ENCODE data around the gene PTPRT.

DNA sequence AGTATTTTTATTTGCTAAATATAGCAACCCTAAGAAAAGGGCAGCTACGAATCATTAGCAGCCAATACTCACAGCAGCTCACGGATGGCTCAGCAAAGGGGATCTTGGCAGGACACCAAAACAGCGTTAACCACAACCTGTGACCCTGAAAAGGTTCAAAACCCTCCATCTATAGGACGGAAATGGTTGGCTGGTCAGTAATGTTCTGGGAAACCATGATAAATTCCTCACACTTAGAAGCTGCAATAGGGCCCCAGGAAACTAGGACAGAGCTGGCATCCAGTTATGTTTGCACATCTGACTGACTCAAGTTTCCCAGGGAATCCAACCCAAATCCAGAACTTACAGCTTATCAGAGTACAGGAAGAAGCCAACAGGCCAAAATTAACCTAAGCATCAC, 30.9 kb upstream of the PTPRT start:
- no peak for TF ChIP-seq HOXB13 (CRISPR knock-in tag; IDR thresholded peaks at IDR 0.05; ENCODE audit: low read depth)
- TF ChIP-seq, protein P1, sequence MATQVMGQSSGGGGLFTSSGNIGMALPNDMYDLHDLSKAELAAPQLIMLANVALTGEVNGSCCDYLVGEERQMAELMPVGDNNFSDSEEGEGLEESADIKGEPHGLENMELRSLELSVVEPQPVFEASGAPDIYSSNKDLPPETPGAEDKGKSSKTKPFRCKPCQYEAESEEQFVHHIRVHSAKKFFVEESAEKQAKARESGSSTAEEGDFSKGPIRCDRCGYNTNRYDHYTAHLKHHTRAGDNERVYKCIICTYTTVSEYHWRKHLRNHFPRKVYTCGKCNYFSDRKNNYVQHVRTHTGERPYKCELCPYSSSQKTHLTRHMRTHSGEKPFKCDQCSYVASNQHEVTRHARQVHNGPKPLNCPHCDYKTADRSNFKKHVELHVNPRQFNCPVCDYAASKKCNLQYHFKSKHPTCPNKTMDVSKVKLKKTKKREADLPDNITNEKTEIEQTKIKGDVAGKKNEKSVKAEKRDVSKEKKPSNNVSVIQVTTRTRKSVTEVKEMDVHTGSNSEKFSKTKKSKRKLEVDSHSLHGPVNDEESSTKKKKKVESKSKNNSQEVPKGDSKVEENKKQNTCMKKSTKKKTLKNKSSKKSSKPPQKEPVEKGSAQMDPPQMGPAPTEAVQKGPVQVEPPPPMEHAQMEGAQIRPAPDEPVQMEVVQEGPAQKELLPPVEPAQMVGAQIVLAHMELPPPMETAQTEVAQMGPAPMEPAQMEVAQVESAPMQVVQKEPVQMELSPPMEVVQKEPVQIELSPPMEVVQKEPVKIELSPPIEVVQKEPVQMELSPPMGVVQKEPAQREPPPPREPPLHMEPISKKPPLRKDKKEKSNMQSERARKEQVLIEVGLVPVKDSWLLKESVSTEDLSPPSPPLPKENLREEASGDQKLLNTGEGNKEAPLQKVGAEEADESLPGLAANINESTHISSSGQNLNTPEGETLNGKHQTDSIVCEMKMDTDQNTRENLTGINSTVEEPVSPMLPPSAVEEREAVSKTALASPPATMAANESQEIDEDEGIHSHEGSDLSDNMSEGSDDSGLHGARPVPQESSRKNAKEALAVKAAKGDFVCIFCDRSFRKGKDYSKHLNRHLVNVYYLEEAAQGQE (IDR thresholded peaks at IDR 0.05) = no peak
- no peak for TF ChIP-seq TP53 (CRISPR knock-in tag; IDR thresholded peaks at IDR 0.05)
- TF ChIP-seq EP300 (IDR thresholded peaks at IDR 0.05) = no peak
- no peak for TF ChIP-seq POLR2A (IDR thresholded peaks at IDR 0.05; ENCODE audit: low read length)
- TF ChIP-seq CTCF (IDR thresholded peaks at IDR 0.05) = no peak
- no peak for TF ChIP-seq RAD21 (conservative IDR thresholded peaks at IDR 0.05 in 1 of 2, IDR thresholded peaks at IDR 0.05 in 1 of 2)
- no peak for TF ChIP-seq HDAC2 (IDR thresholded peaks at IDR 0.05)
- no peak for TF ChIP-seq NR3C1 (IDR thresholded peaks at IDR 0.05)
- TF ChIP-seq CHD2 (IDR thresholded peaks at IDR 0.05; ENCODE audit: low read length, partially characterized antibody) = no peak
- TF ChIP-seq EHMT2 (IDR thresholded peaks at IDR 0.05; ENCODE audit: low read depth) = no peak
- TF ChIP-seq ELK1 (IDR thresholded peaks at IDR 0.05; ENCODE audit: low read depth, low read length) = no peak
- TF ChIP-seq, protein P2, sequence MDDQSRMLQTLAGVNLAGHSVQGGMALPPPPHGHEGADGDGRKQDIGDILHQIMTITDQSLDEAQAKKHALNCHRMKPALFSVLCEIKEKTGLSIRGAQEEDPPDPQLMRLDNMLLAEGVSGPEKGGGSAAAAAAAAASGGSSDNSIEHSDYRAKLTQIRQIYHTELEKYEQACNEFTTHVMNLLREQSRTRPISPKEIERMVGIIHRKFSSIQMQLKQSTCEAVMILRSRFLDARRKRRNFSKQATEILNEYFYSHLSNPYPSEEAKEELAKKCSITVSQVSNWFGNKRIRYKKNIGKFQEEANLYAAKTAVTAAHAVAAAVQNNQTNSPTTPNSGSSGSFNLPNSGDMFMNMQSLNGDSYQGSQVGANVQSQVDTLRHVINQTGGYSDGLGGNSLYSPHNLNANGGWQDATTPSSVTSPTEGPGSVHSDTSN (IDR thresholded peaks at IDR 0.05) = no peak

All from A549 (cell line).